ENCODE measurements around the gene GPR15.

The GPR15 gene

GRCh38 chr3:98531622-98532274 lies at the start of gene GPR15:
Gene GPR15 (plus strand): TSS chr3:98531978. CDS start chr3:98532034, 56 bp downstream.
- DNase-seq (ENCODE audit: low read depth in 2 of 2) = no peak

GRCh38 chr3:98482717-98483482 lies 48.9 kb upstream of the GPR15 start:
- DNase-seq (ENCODE audit: low read depth in 2 of 2) = no peak

- DNase-seq (ENCODE audit: low read depth in 2 of 2) = no peak
Observed at GRCh38 chr3:98483626-98484025, 48.2 kb upstream of the GPR15 start.

GRCh38 chr3:98497381-98497780 lies 34.4 kb upstream of the GPR15 start, which contains the start of gene OR5K2:
Gene OR5K2 (plus strand): TSS chr3:98497681. CDS start chr3:98497681, 0 bp downstream.
- DNase-seq (ENCODE audit: low read depth in 2 of 2) = no peak

- no peak for DNase-seq (ENCODE audit: low read depth in 2 of 2)
Observed at GRCh38 chr3:98500019-98500418, 31.8 kb upstream of the GPR15 start.

GRCh38 chr3:98501270-98501669 lies 30.5 kb upstream of the GPR15 start:
- DNase-seq (ENCODE audit: low read depth in 2 of 2) = no peak

- no peak for DNase-seq (ENCODE audit: low read depth in 2 of 2)
Observed at GRCh38 chr3:98501863-98502576, 29.8 kb upstream of the GPR15 start.

- no peak for DNase-seq (ENCODE audit: low read depth in 2 of 2)
Observed at GRCh38 chr3:98504539-98504938, 27.2 kb upstream of the GPR15 start.

- no peak for DNase-seq (ENCODE audit: low read depth in 2 of 2)
Observed at GRCh38 chr3:98508582-98508981, 23.2 kb upstream of the GPR15 start.

GRCh38 chr3:98512576-98512975 lies 19.2 kb upstream of the GPR15 start:
- DNase-seq (ENCODE audit: low read depth in 2 of 2) = no peak

GRCh38 chr3:98513091-98513511 lies 18.7 kb upstream of the GPR15 start:
- DNase-seq (ENCODE audit: low read depth in 2 of 2) = no peak

GRCh38 chr3:98513736-98514135 lies 18.0 kb upstream of the GPR15 start:
- no peak for DNase-seq (ENCODE audit: low read depth in 2 of 2)

GRCh38 chr3:98514948-98515347 lies 16.8 kb upstream of the GPR15 start:
- DNase-seq (ENCODE audit: low read depth in 2 of 2) = no peak

GRCh38 chr3:98518816-98519215 lies 13.0 kb upstream of the GPR15 start:
- no peak for DNase-seq (ENCODE audit: low read depth in 2 of 2)

- no peak for DNase-seq (ENCODE audit: low read depth in 2 of 2)
Observed at GRCh38 chr3:98519351-98519750, 12.4 kb upstream of the GPR15 start.

GRCh38 chr3:98521897-98522543 lies 9.8 kb upstream of the GPR15 start:
- peak in 1 of 2 donors; percentile 42 for DNase-seq (ENCODE audit: low read depth in 2 of 2)

GRCh38 chr3:98522544-98523281 lies 9.1 kb upstream of the GPR15 start, which contains the start of gene CLDND1:
Gene CLDND1 (minus strand): TSS chr3:98522902. CDS start chr3:98521424, 1,478 bp downstream.
- DNase-seq (ENCODE audit: low read depth in 2 of 2) = peak; percentile 89 to 94

GRCh38 chr3:98525494-98525893 lies 6.3 kb upstream of the GPR15 start:
- no peak for DNase-seq (ENCODE audit: low read depth in 2 of 2)

- no peak for DNase-seq (ENCODE audit: low read depth in 2 of 2)
Observed at GRCh38 chr3:98528474-98529346, 3.1 kb upstream of the GPR15 start.

- DNase-seq (ENCODE audit: low read depth in 2 of 2) = no peak
Observed at GRCh38 chr3:98529856-98530459, 1.8 kb upstream of the GPR15 start.
